HepG2 (cell line): ENCODE measurements around the gene NDUFB4. TPM values are rescaled to one million over a fixed set of nuclear protein-coding genes. Genes with fewer than 3 reads are reported as not detected.

ENCODE experiments used
- ATAC-seq: fragments of 200-7000 bp; cut with Tn5 transposase; 3 replicates; pipeline ENCODE4 v1.9.1; 2020; ENCODE audit warnings: mild to moderate bottlenecking, moderate library complexity
- BruUV-seq: library from RNA; stranded (reverse); fragments of 400-500 nt; replicated peaks from 2 replicates; lab custom pipeline; 2021; lab: Mats Ljungman, UMichigan
- CTCF ChIA-PET: fragments of 300-600 bp; formaldehyde crosslinking; extraction: SDS; loops from one replicate; lab custom pipeline; 2021; ENCODE audit warnings: low total read pairs, inconsistent platforms, low intra/inter-chr PET ratio; lab: Yijun Ruan, JAX
- POLR2A ChIA-PET: fragments of 350-600 bp; sonication (Branson Sonifier 250); formaldehyde crosslinking; loops from one replicate; lab custom pipeline; 2020; ENCODE audit warnings: antibody characterized with exemption, inconsistent platforms; lab: Yijun Ruan, JAX
- DNase-seq: peaks from one replicate; pipeline ENCODE4 v3.0.0-alpha.2; 2015; ENCODE audit warnings: low spot score
- FAIRE-seq: peaks from 3 replicates; lab custom pipeline; 2011; peaks lifted over from hg19 to GRCh38; lab: Jason Lieb, UNC
- H2AFZ ChIP-seq: one replicate; pipeline ENCODE4 v1.6.1; 2011; ENCODE audit warnings: low read length, inconsistent platforms
- H3K27ac ChIP-seq: fragments of 300-600 bp; 3 replicates; pipeline ENCODE4 v1.8.0; 2011; ENCODE audit warnings: mixed run types, mild to moderate bottlenecking, mixed read lengths, low read length, inconsistent platforms; ENCODE audit not compliant: insufficient read depth; ENCODE audit errors: extremely low read length
- H3K27me3 ChIP-seq, 2 experiments: fragments of 200-600 bp in 1 of 2; 2 replicates in 1 of 2; 3 replicates in 1 of 2; pipeline versions ENCODE4 v1.6.0 to v1.8.0; 2011; ENCODE audit warnings: low read length in 2 of 2, mild to moderate bottlenecking in 2 of 2, moderate library complexity in 2 of 2, inconsistent platforms in 1 of 2; ENCODE audit not compliant: insufficient read depth in 2 of 2, control insufficient read depth in 1 of 2
- H3K36me3 ChIP-seq, 2 experiments: fragments of 200-600 bp in 1 of 2; replicated peaks in 1 of 2; 2 replicates in 1 of 2; 3 replicates in 1 of 2; pipeline versions ENCODE4 v1.5.1 to v1.8.0; 2011; ENCODE audit warnings: low read length in 2 of 2, inconsistent platforms in 1 of 2; ENCODE audit not compliant: insufficient read depth in 2 of 2, control insufficient read depth in 1 of 2
- H3K4me1 ChIP-seq: 2 replicates; pipeline ENCODE4 v1.5.1; 2012; ENCODE audit warnings: low read length, inconsistent platforms; ENCODE audit not compliant: insufficient read depth
- H3K4me2 ChIP-seq: 2 replicates; pipeline ENCODE4 v1.6.0; 2011; ENCODE audit warnings: low read depth, low read length, inconsistent platforms
- H3K4me3 ChIP-seq, 3 experiments: fragments of 200-600 bp in 1 of 3; sonication (generic), shearing (Covaris generic) in 1 of 3; replicated peaks in 1 of 3; 2 replicates each; pipeline ENCODE4 v1.5.1; 2011 to 2016; ENCODE audit warnings: low read length in 3 of 3, inconsistent platforms in 2 of 3, low read depth in 2 of 3, mild to moderate bottlenecking in 2 of 3, control low read depth in 1 of 3, mixed read lengths in 1 of 3; ENCODE audit not compliant: insufficient read depth in 1 of 3
- H3K79me2 ChIP-seq: one replicate; pipeline ENCODE4 v1.6.1; 2011; ENCODE audit warnings: low read length, inconsistent platforms; ENCODE audit not compliant: insufficient read depth
- H3K9ac ChIP-seq: 2 replicates; pipeline ENCODE4 v1.6.0; 2011; ENCODE audit warnings: mild to moderate bottlenecking, low read depth, low read length, inconsistent platforms; ENCODE audit not compliant: insufficient read depth
- H3K9me3 ChIP-seq: 2 replicates; pipeline ENCODE4 v1.5.1; 2012; ENCODE audit warnings: mild to moderate bottlenecking, low read length
- H4K20me1 ChIP-seq: 2 replicates; pipeline ENCODE4 v1.6.0; 2011; ENCODE audit warnings: inconsistent platforms, mild to moderate bottlenecking, low read length, moderate library complexity; ENCODE audit not compliant: insufficient read depth
- FUBP1 ChIP-seq: sonication (generic); formaldehyde crosslinking; IDR thresholded peaks from 2 replicates; pipeline ENCODE4 v1.5.1; 2020; ENCODE audit warnings: missing genetic modification reagents, mild to moderate bottlenecking, borderline replicate concordance
- TOPORS ChIP-seq: sonication (generic); formaldehyde crosslinking; IDR thresholded peaks from 2 replicates; pipeline ENCODE4 v1.8.0; 2023; ENCODE audit warnings: mild to moderate bottlenecking, missing genetic modification reagents
- TSC22D2 ChIP-seq: sonication (generic); formaldehyde crosslinking; IDR thresholded peaks from 2 replicates; pipeline ENCODE4 v1.5.1; 2020; ENCODE audit warnings: missing genetic modification reagents, mild to moderate bottlenecking, borderline replicate concordance
- ZGPAT ChIP-seq: IDR thresholded peaks from 2 replicates; pipeline ENCODE4 v1.6.1; 2016; ENCODE audit warnings: mild to moderate bottlenecking
- ZNF552 ChIP-seq: sonication (generic); formaldehyde crosslinking; IDR thresholded peaks from 2 replicates; pipeline ENCODE4 v1.9.0; 2022; ENCODE audit warnings: missing genetic modification reagents, mild to moderate bottlenecking, borderline replicate concordance
- ZNF616 ChIP-seq: sonication (generic); formaldehyde crosslinking; IDR thresholded peaks from 2 replicates; pipeline ENCODE4 v1.5.0; 2020; ENCODE audit warnings: low read depth, mild to moderate bottlenecking, missing genetic modification reagents
- WGBS: methylation state at CpG from one replicate; pipeline ENCODE4 v1.1.6; 2017; ENCODE audit warnings: low lambda C conversion rate; 5-methylcytosine and 5-hydroxymethylcytosine counted together
- in situ Hi-C: cut with HindIII; loops from 2 replicates; pipeline ENCODE4 v1.10.0; 2017; ENCODE audit warnings: low pct_unique_long_range_greater_than_20kb; ENCODE audit not compliant: extremely low pct_ligation_motif_present
- intact Hi-C: fragments of 100-400 bp; cut with micrococcal nuclease; formaldehyde crosslinking; loops from one replicate; pipeline ENCODE4 v1.10.0; 2022; ENCODE audit not compliant: unreplicated experiment
- polyA plus RNA-seq, 8 experiments: library from polyadenylated mRNA; depleted of rRNA in 3 of 8; stranded (reverse) in 7 of 8; unstranded in 1 of 8; fragments of >200 nt; fragmentation: Illumina TruSeq in 4 of 8; extraction: Trizol in 4 of 8; gene quantifications; 2 replicates each; pipeline versions ENCODE4 v1.2.1 to v1.2.3, GENCODE V29; 2011 to 2016; ENCODE audit warnings: low read depth in 4 of 8, missing spikeins in 1 of 8, mixed read lengths in 1 of 8; ENCODE audit not compliant: insufficient read depth in 1 of 8
- total RNA-seq, 5 experiments: library from RNA; depleted of rRNA; stranded (reverse); fragments of >200 nt; fragmentation: Illumina TruSeq; extraction: Trizol; gene quantifications; 2 replicates each; pipeline ENCODE4 v1.2.3, GENCODE V29; 2016; ENCODE audit warnings: low read depth in 1 of 5
- TF ChIP-seq, protein P1 (sequence below): sonication (generic); formaldehyde crosslinking; IDR thresholded peaks from 2 replicates; pipeline ENCODE4 v1.8.1; 2023; ENCODE audit warnings: mild to moderate bottlenecking, inconsistent platforms, moderate library complexity, missing genetic modification reagents, borderline replicate concordance
- TF ChIP-seq, protein P2 (sequence below): sonication (generic); formaldehyde crosslinking; IDR thresholded peaks from 2 replicates; pipeline ENCODE4 v1.8.1; 2022; ENCODE audit warnings: low read depth, mild to moderate bottlenecking, missing genetic modification reagents
- TF ChIP-seq, protein P3 (sequence below): sonication (generic); formaldehyde crosslinking; IDR thresholded peaks from 2 replicates; pipeline ENCODE4 v1.4.0; 2020; ENCODE audit warnings: low read depth, mild to moderate bottlenecking, missing genetic modification reagents

Gene NDUFB4
- total and polyA plus RNA-seq, 2 of the 13 experiments (the other 11 are each of a cell fraction or from before 2014, with no cell fraction given) = 115 to 116 TPM

GRCh38 chr3:120601554-120601953 lies 5.4 kb downstream of the NDUFB4 start:
- Histone ChIP-seq H3K4me1 (peaks cover 29% of the 10 kb centered on the region), H3K27me3 (peaks cover 0 to 2% of the 10 kb centered on the region in 2 experiments; a peak in 1 of 5 replicates), H3K9me3 (no peaks in the 10 kb centered on the region), H3K79me2 (peaks cover 25% of the 10 kb centered on the region), H3K9ac (no peak overlapping the region), H2AFZ (no peak overlapping the region), H4K20me1 (no peaks in the 10 kb centered on the region), H3K4me3 (no peak overlapping the region), H3K27ac (no peak overlapping the region), H3K36me3 (peaks cover 0 to 14% of the 10 kb centered on the region in 2 experiments; a peak in 2 of 5 replicates), H3K4me2 (no peak overlapping the region)
- ATAC-seq (no peak), FAIRE-seq (no peak), DNase-seq (no peak)
- WGBS = 90% methylated on average over 4 of the region's 4 CpGs
- ChIA-PET CTCF (no interaction called here), POLR2A (no interaction called here)
- BruUV-seq = no TSS peak
- in situ Hi-C loops (no loop called here), intact Hi-C loops (no loop called here)
- no peak for TF ChIP-seq ZNF552 (CRISPR knock-in tag)
- TF ChIP-seq FUBP1 (CRISPR knock-in tag) = no peak

DNA sequence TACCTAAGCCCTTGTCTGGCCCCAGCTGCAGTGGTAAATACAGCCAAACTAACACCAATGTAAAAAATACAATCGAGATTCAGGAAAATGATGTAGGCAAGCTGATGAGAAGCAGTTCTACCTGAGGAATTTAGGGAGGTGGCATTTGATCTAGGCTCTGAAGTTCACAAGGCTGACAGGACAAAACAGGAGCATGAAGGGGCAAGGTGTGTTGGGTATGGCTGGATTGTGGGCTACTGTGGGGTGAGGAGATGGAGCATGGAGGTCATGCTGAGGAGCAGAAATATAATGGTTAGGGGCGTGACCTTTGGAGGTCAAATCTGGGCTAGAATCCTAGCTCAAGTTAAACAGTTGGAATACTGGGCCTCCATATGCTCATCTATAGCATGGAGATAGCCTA lies 6.5 kb downstream of the NDUFB4 start:
- in situ Hi-C loops = no loop called here
- no peak overlapping the region for H2AFZ ChIP-seq
- no peak overlapping the region for H3K27ac ChIP-seq
- H4K20me1 ChIP-seq = no peaks in the 10 kb centered on the region
- no peak for DNase-seq
- 98% methylated on average over 2 of the region's 2 CpGs for whole genome bisulfite sequencing
- no peaks in the 10 kb centered on the region for H3K9me3 ChIP-seq
- no peak overlapping the region for H3K4me2 ChIP-seq
- CTCF ChIA-PET = no interaction called here
- peaks cover 14% of the 10 kb centered on the region for H3K79me2 ChIP-seq
- H3K27me3 ChIP-seq = no peaks in the 10 kb centered on the region
- no TSS peak for BruUV-seq
- FAIRE-seq = no peak
- peaks cover 22% of the 10 kb centered on the region for H3K4me1 ChIP-seq
- H3K9ac ChIP-seq = no peak overlapping the region
- intact Hi-C loops = no loop called here
- POLR2A ChIA-PET = no interaction called here
- no peak overlapping the region for H3K4me3 ChIP-seq
- peaks cover 0 to 14% of the 10 kb centered on the region in 2 experiments; a peak in 2 of 5 replicates for H3K36me3 ChIP-seq
- no peak; the same call in 2 of the 3 replicates for ATAC-seq
- TF ChIP-seq TSC22D2 (CRISPR knock-in tag) (no peak), ZGPAT (CRISPR knock-in tag) (no peak), TOPORS (no peak), ZNF616 (CRISPR knock-in tag) (no peak)
- TF ChIP-seq, protein P1, sequence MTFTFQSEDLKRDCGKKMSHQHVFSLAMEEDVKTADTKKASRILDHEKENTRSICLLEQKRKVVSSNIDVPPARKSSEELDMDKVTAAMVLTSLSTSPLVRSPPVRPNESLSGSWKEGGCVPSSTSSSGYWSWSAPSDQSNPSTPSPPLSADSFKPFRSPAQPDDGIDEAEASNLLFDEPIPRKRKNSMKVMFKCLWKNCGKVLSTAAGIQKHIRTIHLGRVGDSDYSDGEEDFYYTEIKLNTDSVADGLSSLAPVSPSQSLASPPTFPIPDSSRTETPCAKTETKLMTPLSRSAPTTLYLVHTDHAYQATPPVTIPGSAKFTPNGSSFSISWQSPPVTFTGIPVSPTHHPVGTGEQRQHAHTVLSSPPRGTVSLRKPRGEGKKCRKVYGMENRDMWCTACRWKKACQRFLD = no peak
- TF ChIP-seq, protein P2, sequence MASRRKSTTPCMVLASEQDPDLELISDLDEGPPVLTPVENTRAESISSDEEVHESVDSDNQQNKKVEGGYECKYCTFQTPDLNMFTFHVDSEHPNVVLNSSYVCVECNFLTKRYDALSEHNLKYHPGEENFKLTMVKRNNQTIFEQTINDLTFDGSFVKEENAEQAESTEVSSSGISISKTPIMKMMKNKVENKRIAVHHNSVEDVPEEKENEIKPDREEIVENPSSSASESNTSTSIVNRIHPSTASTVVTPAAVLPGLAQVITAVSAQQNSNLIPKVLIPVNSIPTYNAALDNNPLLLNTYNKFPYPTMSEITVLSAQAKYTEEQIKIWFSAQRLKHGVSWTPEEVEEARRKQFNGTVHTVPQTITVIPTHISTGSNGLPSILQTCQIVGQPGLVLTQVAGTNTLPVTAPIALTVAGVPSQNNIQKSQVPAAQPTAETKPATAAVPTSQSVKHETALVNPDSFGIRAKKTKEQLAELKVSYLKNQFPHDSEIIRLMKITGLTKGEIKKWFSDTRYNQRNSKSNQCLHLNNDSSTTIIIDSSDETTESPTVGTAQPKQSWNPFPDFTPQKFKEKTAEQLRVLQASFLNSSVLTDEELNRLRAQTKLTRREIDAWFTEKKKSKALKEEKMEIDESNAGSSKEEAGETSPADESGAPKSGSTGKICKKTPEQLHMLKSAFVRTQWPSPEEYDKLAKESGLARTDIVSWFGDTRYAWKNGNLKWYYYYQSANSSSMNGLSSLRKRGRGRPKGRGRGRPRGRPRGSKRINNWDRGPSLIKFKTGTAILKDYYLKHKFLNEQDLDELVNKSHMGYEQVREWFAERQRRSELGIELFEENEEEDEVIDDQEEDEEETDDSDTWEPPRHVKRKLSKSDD (CRISPR knock-in tag) = no peak
- TF ChIP-seq, protein P3, sequence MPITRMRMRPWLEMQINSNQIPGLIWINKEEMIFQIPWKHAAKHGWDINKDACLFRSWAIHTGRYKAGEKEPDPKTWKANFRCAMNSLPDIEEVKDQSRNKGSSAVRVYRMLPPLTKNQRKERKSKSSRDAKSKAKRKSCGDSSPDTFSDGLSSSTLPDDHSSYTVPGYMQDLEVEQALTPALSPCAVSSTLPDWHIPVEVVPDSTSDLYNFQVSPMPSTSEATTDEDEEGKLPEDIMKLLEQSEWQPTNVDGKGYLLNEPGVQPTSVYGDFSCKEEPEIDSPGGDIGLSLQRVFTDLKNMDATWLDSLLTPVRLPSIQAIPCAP (CRISPR knock-in tag) = no peak
